H1 (cell line): ENCODE measurements around the gene COL17A1. TPM values are rescaled to one million over a fixed set of nuclear protein-coding genes. Genes with fewer than 3 reads are reported as not detected.
A peak's percentile ranks its signal among the peaks of the same experiment; 100 is the strongest.

Experiments used
- CTCF ChIA-PET: fragments of 300-600 bp; sonication (Branson Sonifier 250); formaldehyde crosslinking; loops from one replicate; lab custom pipeline; 2021; ENCODE audit not compliant: partially characterized antibody; lab: Charles Lee
- POLR2A ChIA-PET: fragments of 300-600 bp; sonication (Branson Sonifier 250); formaldehyde crosslinking; loops from one replicate; lab custom pipeline; 2021; ENCODE audit warnings: inconsistent platforms; ENCODE audit not compliant: partially characterized antibody; lab: Charles Lee
- DNase-seq, 2 experiments: peaks; one replicate each; pipeline versions ENCODE4 v3.0.0 to v3.0.0-alpha.2; 2010 to 2022; ENCODE audit warnings: low spot score in 2 of 2, low read depth in 1 of 2, mixed read lengths in 1 of 2
- FAIRE-seq: peaks from 2 replicates; lab custom pipeline; 2011; peaks lifted over from hg19 to GRCh38; lab: Jason Lieb, UNC
- H2AFZ ChIP-seq: 2 replicates; pipeline ENCODE4 v1.8.1; 2012; ENCODE audit warnings: low read length, inconsistent platforms
- H2AK5ac ChIP-seq: 2 replicates; pipeline ENCODE4 v1.6.1; 2013; ENCODE audit warnings: low read depth, low read length
- H2BK120ac ChIP-seq: replicated peaks from 2 replicates; pipeline ENCODE3; 2013; ENCODE audit warnings: low read depth, low read length, inconsistent platforms
- H2BK12ac ChIP-seq: 2 replicates; pipeline ENCODE4 v1.6.1; 2013; ENCODE audit warnings: low read depth, low read length
- H2BK15ac ChIP-seq: 2 replicates; pipeline ENCODE4 v1.6.1; 2013; ENCODE audit warnings: low read length
- H2BK20ac ChIP-seq: 2 replicates; pipeline ENCODE4 v1.6.1; 2013; ENCODE audit warnings: low read length
- H2BK5ac ChIP-seq: 2 replicates; pipeline ENCODE4 v1.6.1; 2013; ENCODE audit warnings: low read depth, low read length
- H3K14ac ChIP-seq: 2 replicates; pipeline ENCODE4 v1.6.1; 2013; ENCODE audit warnings: inconsistent platforms; ENCODE audit not compliant: insufficient read length
- H3K18ac ChIP-seq: 2 replicates; pipeline ENCODE4 v1.6.1; 2013; ENCODE audit warnings: low read length; ENCODE audit errors: extremely low read depth
- H3K23ac ChIP-seq: 2 replicates; pipeline ENCODE4 v1.6.1; 2013; ENCODE audit warnings: inconsistent platforms; ENCODE audit not compliant: insufficient read length
- H3K23me2 ChIP-seq: 2 replicates; pipeline ENCODE4 v1.6.1; 2013; ENCODE audit warnings: low read depth, low read length
- H3K27ac ChIP-seq: 2 replicates; pipeline ENCODE4 v1.6.1; 2011; ENCODE audit warnings: low read depth, low read length, inconsistent platforms
- H3K27me3 ChIP-seq, 4 experiments: replicated peaks in 1 of 4; 1 replicate in 1 of 4; 2 replicates in 3 of 4; pipeline versions ENCODE4 v1.6.1 to v1.8.1; 2011 to 2013; ENCODE audit warnings: low read length in 3 of 4, mild to moderate bottlenecking in 3 of 4, inconsistent platforms in 2 of 4, mixed read lengths in 2 of 4, moderate library complexity in 1 of 4; ENCODE audit not compliant: control insufficient read depth in 3 of 4, insufficient read depth in 3 of 4; ENCODE audit errors: extremely low read depth in 1 of 4
- H3K36me3 ChIP-seq, 4 experiments: 2 replicates each; pipeline versions ENCODE4 v1.6.1 to v1.8.1; 2011 to 2013; ENCODE audit warnings: mild to moderate bottlenecking in 4 of 4, low read length in 3 of 4, moderate library complexity in 2 of 4, control low read depth in 1 of 4, inconsistent platforms in 1 of 4; ENCODE audit not compliant: insufficient read depth in 4 of 4, control insufficient read depth in 2 of 4
- H3K4ac ChIP-seq: replicated peaks from 2 replicates; pipeline ENCODE3; 2013; ENCODE audit warnings: low read length, low read depth, mixed read lengths, inconsistent platforms; ENCODE audit not compliant: insufficient read length
- H3K4me1 ChIP-seq, 4 experiments: replicated peaks in 1 of 4; 1 replicate in 1 of 4; 2 replicates in 3 of 4; pipeline versions ENCODE4 v1.6.1 to v1.8.1; 2011 to 2013; ENCODE audit warnings: low read length in 3 of 4, inconsistent platforms in 2 of 4, mixed read lengths in 1 of 4; ENCODE audit not compliant: insufficient read depth in 4 of 4, control insufficient read depth in 3 of 4
- H3K4me2 ChIP-seq, 2 experiments: 2 replicates each; pipeline versions ENCODE4 v1.6.1 to v1.8.1; 2011 to 2013; ENCODE audit warnings: low read depth in 2 of 2, low read length in 2 of 2, control low read depth in 1 of 2, inconsistent platforms in 1 of 2, mild to moderate bottlenecking in 1 of 2; ENCODE audit not compliant: insufficient read depth in 1 of 2
- H3K4me3 ChIP-seq, 4 experiments: fragments of 200-600, 300-600 bp in 1 of 4; sonication (generic), shearing (Covaris generic), sonication (Bioruptor Twin) in 1 of 4; 2 replicates each; pipeline versions ENCODE4 v1.5.1 to v1.8.1; 2011 to 2016; ENCODE audit warnings: low read length in 4 of 4, low read depth in 3 of 4, control low read depth in 2 of 4, inconsistent platforms in 2 of 4, mild to moderate bottlenecking in 2 of 4, mixed read lengths in 1 of 4, moderate library complexity in 1 of 4; ENCODE audit not compliant: insufficient read depth in 2 of 4; ENCODE audit errors: extremely low read depth in 1 of 4
- H3K56ac ChIP-seq: replicated peaks from 2 replicates; pipeline ENCODE3; 2013; ENCODE audit warnings: low read depth, mild to moderate bottlenecking, mixed read lengths, low read length, inconsistent platforms; ENCODE audit not compliant: insufficient read length
- H3K79me1 ChIP-seq: 2 replicates; pipeline ENCODE4 v1.6.1; 2013; ENCODE audit warnings: low read depth, low read length, control low read depth
- H3K79me2 ChIP-seq, 2 experiments: 2 replicates each; pipeline versions ENCODE4 v1.6.1 to v1.8.1; 2012 to 2013; ENCODE audit warnings: low read length in 2 of 2, mild to moderate bottlenecking in 2 of 2, inconsistent platforms in 1 of 2; ENCODE audit not compliant: insufficient read depth in 2 of 2, control insufficient read depth in 1 of 2
- H3K9ac ChIP-seq, 4 experiments: replicated peaks in 1 of 4; 1 replicate in 1 of 4; 2 replicates in 3 of 4; pipeline versions ENCODE4 v1.6.1 to v1.8.1; 2011 to 2013; ENCODE audit warnings: low read depth in 3 of 4, low read length in 3 of 4, control low read depth in 2 of 4, mild to moderate bottlenecking in 2 of 4, moderate library complexity in 2 of 4, inconsistent platforms in 1 of 4; ENCODE audit errors: extremely low read depth in 1 of 4
- H3K9me3 ChIP-seq, 2 experiments: 2 replicates each; pipeline versions ENCODE4 v1.6.1 to v1.8.1; 2012 to 2013; ENCODE audit warnings: mild to moderate bottlenecking in 2 of 2, moderate library complexity in 2 of 2, control low read depth in 1 of 2, inconsistent platforms in 1 of 2, low read depth in 1 of 2, low read length in 1 of 2, mixed read lengths in 1 of 2; ENCODE audit not compliant: insufficient read depth in 2 of 2
- H4K20me1 ChIP-seq, 2 experiments: replicated peaks in 1 of 2; 2 replicates each; pipeline versions ENCODE3 to v1.8.1; 2011 to 2013; ENCODE audit warnings: inconsistent platforms in 2 of 2, low read length in 2 of 2, mild to moderate bottlenecking in 1 of 2; ENCODE audit not compliant: insufficient read depth in 2 of 2, control insufficient read depth in 1 of 2
- H4K5ac ChIP-seq: 2 replicates; pipeline ENCODE4 v1.6.1; 2013; ENCODE audit warnings: low read length, low read depth, mixed read lengths, inconsistent platforms; ENCODE audit not compliant: insufficient read length
- H4K8ac ChIP-seq: 2 replicates; pipeline ENCODE4 v1.8.0; 2013; ENCODE audit warnings: mild to moderate bottlenecking, moderate library complexity, low read length, inconsistent platforms; ENCODE audit not compliant: insufficient read depth; ENCODE audit errors: extremely low read depth
- H4K91ac ChIP-seq: replicated peaks from 2 replicates; pipeline ENCODE3; 2013; ENCODE audit warnings: low read length, mixed read lengths, inconsistent platforms; ENCODE audit not compliant: insufficient read length
- RAD21 ChIP-seq, 2 experiments: IDR thresholded peaks in 1 of 2; conservative IDR thresholded peaks in 1 of 2; 2 replicates each; pipeline ENCODE4 v1.6.1; 2011; ENCODE audit warnings: low read depth in 2 of 2, low read length in 2 of 2, improper control_type of control experiment in 1 of 2, inconsistent platforms in 1 of 2, mild to moderate bottlenecking in 1 of 2, moderate library complexity in 1 of 2
- WGBS, 2 experiments: shearing (Covaris generic) in 1 of 2; methylation state at CpG; one replicate each; pipeline versions ENCODE4 v1.1.6 to v1.1.7; 2013 to 2015; ENCODE audit warnings: low lambda C conversion rate in 2 of 2, mixed read lengths in 2 of 2, inconsistent platforms in 1 of 2, low coverage in 1 of 2, missing lambda C conversion rate in 1 of 2; ENCODE audit not compliant: insufficient replicate concordance in 2 of 2, insufficient coverage in 1 of 2, insufficient read length in 1 of 2; ENCODE audit errors: extremely low coverage in 1 of 2, missing lambda C conversion rate in 1 of 2; 5-methylcytosine and 5-hydroxymethylcytosine counted together
- polyA plus RNA-seq, 7 experiments: library from polyadenylated mRNA; depleted of rRNA in 3 of 7; stranded (reverse) in 5 of 7; unstranded in 2 of 7; fragments of >200 nt in 5 of 7; fragments of 200-250 nt in 2 of 7; gene quantifications; 1 replicate in 5 of 7; 2 replicates in 1 of 7; 4 replicates in 1 of 7; pipeline versions ENCODE4 v1.2.1 to v1.2.3, GENCODE V29; 2011 to 2013; ENCODE audit warnings: missing spikeins in 2 of 7, mixed read lengths in 2 of 7
- total RNA-seq: library from RNA; stranded (reverse); fragmentation: NEBNext Ultra II Directional; extraction: Animal tissue kit (Norgen Biotek cat#: 25700); gene quantifications from 2 replicates; pipeline ENCODE4 v1.2.1, GENCODE V29; 2021

Gene COL17A1
- total and polyA plus RNA-seq, 2 of the 8 experiments (the other 6 are each of a cell fraction or from before 2014, with no cell fraction given) = 0.35 to 0.37 TPM

DNA sequence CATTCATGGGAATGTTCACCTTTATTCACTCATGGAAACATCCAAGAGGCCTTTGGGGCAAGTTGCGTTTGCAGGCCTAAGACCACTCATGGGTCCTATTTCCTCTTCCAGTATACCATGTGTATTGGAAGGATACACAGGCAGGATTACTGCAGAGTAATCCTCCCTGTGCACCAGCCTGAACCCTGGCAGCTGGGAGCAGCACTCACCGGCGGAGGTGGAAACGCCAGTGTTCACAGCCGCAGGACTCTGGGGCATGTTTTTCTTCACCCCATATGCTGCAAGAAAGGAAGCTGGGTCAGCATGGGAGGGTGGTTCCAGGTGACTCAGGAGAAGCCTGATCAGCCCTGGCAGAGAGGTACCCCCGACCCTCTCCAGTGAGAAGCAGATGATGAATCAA is 24.5 kb downstream of the COL17A1 start:
- Histone ChIP-seq H3K4me3 (no peak overlapping the region), H4K8ac (peak overlapping the region; percentile 4; the same call in 1 of the 2 replicates), H4K91ac (peak overlapping the region; percentile 13), H3K4me1 (peaks cover 4 to 21% (median 11%) of the 10 kb centered on the region in 4 experiments; a peak in 5 of 7 replicates), H3K27ac (no peak overlapping the region), H3K79me1 (no peaks in the 10 kb centered on the region), H3K18ac (no peak overlapping the region), H3K23ac (no peak overlapping the region), H3K4me2 (no peak overlapping the region), H3K36me3 (no peaks in the 10 kb centered on the region), H3K79me2 (no peaks in the 10 kb centered on the region), H2BK5ac (no peak overlapping the region), H3K27me3 (peaks cover 0 to 2% (median 0%) of the 10 kb centered on the region in 4 experiments; a peak in 1 of 7 replicates), H3K9ac (no peak overlapping the region), H3K9me3 (no peaks in the 10 kb centered on the region), H3K56ac (no peak overlapping the region), H2BK15ac (peak overlapping the region; percentile 66), H2AK5ac (no peak overlapping the region), H4K20me1 (no peaks in the 10 kb centered on the region), H3K23me2 (no peaks in the 10 kb centered on the region), H3K4ac (no peak overlapping the region), H2BK20ac (0 out of 2 replicates have a peak overlapping the region, but pooled peaks have one; percentile 87), H4K5ac (no peak overlapping the region), H3K14ac (no peak overlapping the region), H2BK120ac (peak overlapping the region; percentile 24), H2AFZ (no peak overlapping the region), H2BK12ac (peak overlapping the region; percentile 18; the same call in 1 of the 2 replicates)
- ChIA-PET POLR2A (interaction anchor here (0.6 to 7.1 kb wide), 2 partner anchors 61 to 84 kb away, joined by 3 to 43 read pairs; partner anchors contain the start of gene SFR1), CTCF (interaction anchor here (0.6 to 2.7 kb wide), 7 partner anchors 12 to 289 kb away, joined by 3 to 15 read pairs (median 4); no protein-coding TSS in a partner anchor)
- TF ChIP-seq RAD21 (IDR thresholded peaks at IDR 0.05 in 1 of 2, conservative IDR thresholded peaks at IDR 0.05 in 1 of 2; ENCODE audit: low read depth in 2 of 2, low read length in 2 of 2) = no peak
- DNase-seq (no peak), FAIRE-seq (no peak)
- WGBS, 2 experiments = 90% methylated on average over 6 of the region's 6 CpGs; no CpG with 5 or more reads in 1 of the 2 experiments
